WTC11 (cell line): ENCODE measurements around the gene ARHGAP21. TPM values are rescaled to one million over a fixed set of nuclear protein-coding genes. Genes with fewer than 3 reads are reported as not detected.

Experiments
- ATAC-seq: fragments of 200-7000 bp; cut with Tn5 transposase; 2 replicates; pipeline ENCODE4 v1.10.0; 2021; ENCODE audit warnings: mild to moderate bottlenecking, moderate library complexity
- CTCF ChIA-PET: fragments of 300-600 bp; sonication (Branson Sonifier 250); formaldehyde crosslinking; loops from one replicate; lab custom pipeline; 2021; ENCODE audit warnings: antibody characterized with exemption; lab: Charles Lee
- POLR2A ChIA-PET: fragments of 350-600 bp; sonication (Branson Sonifier 250); formaldehyde crosslinking; loops from one replicate; lab custom pipeline; 2021; ENCODE audit warnings: antibody characterized with exemption; lab: Charles Lee
- DNase-seq: peaks from one replicate; pipeline ENCODE4 v3.0.0; 2021; ENCODE audit warnings: low spot score
- H3K27ac Mint-ChIP-seq: 2 replicates; pipeline ENCODE4 v1.8.0; 2021; ENCODE audit warnings: mixed read lengths
- H3K27me3 Mint-ChIP-seq: 2 replicates; pipeline ENCODE4 v1.8.0; 2021; ENCODE audit warnings: low read depth, mild to moderate bottlenecking, moderate library complexity, mixed read lengths
- H3K36me3 Mint-ChIP-seq: 2 replicates; pipeline ENCODE4 v1.8.0; 2021; ENCODE audit warnings: mixed read lengths
- H3K4me1 Mint-ChIP-seq: 2 replicates; pipeline ENCODE4 v1.8.0; 2022; ENCODE audit warnings: mixed read lengths
- H3K4me3 Mint-ChIP-seq: 2 replicates; pipeline ENCODE4 v1.8.0; 2021; ENCODE audit warnings: mild to moderate bottlenecking, moderate library complexity, mixed read lengths
- H3K9me3 Mint-ChIP-seq: 2 replicates; pipeline ENCODE4 v1.8.0; 2021; ENCODE audit warnings: mixed read lengths
- AFF4 ChIP-seq: sonication (generic); formaldehyde crosslinking; IDR thresholded peaks from 2 replicates; pipeline ENCODE4 v1.8.1; 2023; ENCODE audit warnings: mild to moderate bottlenecking, missing genetic modification reagents, borderline replicate concordance
- ATF1 ChIP-seq: sonication (generic); formaldehyde crosslinking; IDR thresholded peaks from 2 replicates; pipeline ENCODE4 v1.8.1; 2023; ENCODE audit warnings: mild to moderate bottlenecking, moderate library complexity, missing genetic modification reagents
- ATF3 ChIP-seq: sonication (generic); formaldehyde crosslinking; conservative IDR thresholded peaks from 2 replicates; pipeline ENCODE4 v1.8.1; 2022; ENCODE audit warnings: mild to moderate bottlenecking, missing genetic modification reagents
- CBFB ChIP-seq: sonication (generic); formaldehyde crosslinking; IDR thresholded peaks from 2 replicates; pipeline ENCODE4 v1.8.1; 2022; ENCODE audit warnings: mild to moderate bottlenecking, low read depth, missing genetic modification reagents
- E2F1 ChIP-seq: sonication (generic); formaldehyde crosslinking; IDR thresholded peaks from 2 replicates; pipeline ENCODE4 v1.8.0; 2022; ENCODE audit warnings: mild to moderate bottlenecking, missing genetic modification reagents
- FOXK1 ChIP-seq: sonication (generic); formaldehyde crosslinking; IDR thresholded peaks from 2 replicates; pipeline ENCODE4 v1.8.0; 2022; ENCODE audit warnings: mild to moderate bottlenecking, moderate library complexity, missing genetic modification reagents
- IRF1 ChIP-seq: sonication (generic); formaldehyde crosslinking; IDR thresholded peaks from 2 replicates; pipeline ENCODE4 v1.8.0; 2023; ENCODE audit warnings: missing genetic modification reagents
- KAT7 ChIP-seq: sonication (generic); formaldehyde crosslinking; IDR thresholded peaks from 2 replicates; pipeline ENCODE4 v1.8.1; 2023; ENCODE audit warnings: missing genetic modification reagents, mild to moderate bottlenecking, borderline replicate concordance
- NFATC4 ChIP-seq: fragments of 250-450 bp; sonication (Bioruptor Pico); IDR thresholded peaks from 2 replicates; pipeline ENCODE4 v1.9.0; 2021; ENCODE audit warnings: mild to moderate bottlenecking
- PREB ChIP-seq: sonication (generic); formaldehyde crosslinking; IDR thresholded peaks from 2 replicates; pipeline ENCODE4 v1.8.1; 2022; ENCODE audit warnings: mild to moderate bottlenecking, missing genetic modification reagents, moderate library complexity, borderline replicate concordance
- TP53 ChIP-seq: sonication (generic); formaldehyde crosslinking; IDR thresholded peaks from 2 replicates; pipeline ENCODE4 v1.8.1; 2023; ENCODE audit warnings: mild to moderate bottlenecking, missing genetic modification reagents
- ZBTB21 ChIP-seq: sonication (generic); formaldehyde crosslinking; IDR thresholded peaks from 2 replicates; pipeline ENCODE4 v1.8.1; 2023; ENCODE audit warnings: mild to moderate bottlenecking, missing genetic modification reagents, borderline replicate concordance
- ZNF138 ChIP-seq: sonication (generic); formaldehyde crosslinking; conservative IDR thresholded peaks from 2 replicates; pipeline ENCODE4 v1.8.1; 2022; ENCODE audit warnings: mild to moderate bottlenecking, moderate library complexity, missing genetic modification reagents
- ZNF317 ChIP-seq: sonication (generic); formaldehyde crosslinking; IDR thresholded peaks from 2 replicates; pipeline ENCODE4 v1.8.1; 2023; ENCODE audit warnings: low read depth, mild to moderate bottlenecking, moderate library complexity, missing genetic modification reagents, borderline replicate concordance
- ZNF423 ChIP-seq: fragments of 250-450 bp; sonication (Bioruptor Pico); IDR thresholded peaks from 2 replicates; pipeline ENCODE4 v2.1.2; 2022; ENCODE audit warnings: mild to moderate bottlenecking, moderate library complexity
- ZNF512 ChIP-seq: sonication (generic); formaldehyde crosslinking; IDR thresholded peaks from 2 replicates; pipeline ENCODE4 v1.8.1; 2022; ENCODE audit warnings: missing genetic modification reagents, borderline replicate concordance
- ZNF671 ChIP-seq: fragments of 250-450 bp; sonication (Bioruptor Pico); IDR thresholded peaks from 2 replicates; pipeline ENCODE4 v1.8.0; 2021; ENCODE audit warnings: mild to moderate bottlenecking
- total RNA-seq: library from RNA; stranded (reverse); gene quantifications from 3 replicates; pipeline ENCODE4 v1.2.3, GENCODE V29; 2021
- TF ChIP-seq, protein P1 (sequence below): fragments of 250-450 bp; sonication (Bioruptor Pico); IDR thresholded peaks from 2 replicates; pipeline ENCODE4 v1.8.0; 2021; ENCODE audit warnings: mild to moderate bottlenecking
- TF ChIP-seq, protein P2 (sequence below): fragments of 250-450 bp; sonication (Bioruptor Pico); conservative IDR thresholded peaks from 2 replicates; pipeline ENCODE4 v1.9.0; 2021; ENCODE audit warnings: mild to moderate bottlenecking
- TF ChIP-seq, protein P3 (sequence below): fragments of 200-600 bp; IDR thresholded peaks from 2 replicates; pipeline ENCODE4 v1.8.0; 2022; ENCODE audit warnings: antibody characterized with exemption
- TF ChIP-seq, protein P4 (sequence below): sonication (generic); formaldehyde crosslinking; IDR thresholded peaks from 2 replicates; pipeline ENCODE4 v1.8.0; 2022; ENCODE audit warnings: mild to moderate bottlenecking, missing genetic modification reagents

The ARHGAP21 gene
- total RNA-seq, 1 experiment from 2014 or later: 33.8 TPM

- ChIA-PET POLR2A (no interaction called here), CTCF (no interaction called here)
- TF ChIP-seq, protein P1, sequence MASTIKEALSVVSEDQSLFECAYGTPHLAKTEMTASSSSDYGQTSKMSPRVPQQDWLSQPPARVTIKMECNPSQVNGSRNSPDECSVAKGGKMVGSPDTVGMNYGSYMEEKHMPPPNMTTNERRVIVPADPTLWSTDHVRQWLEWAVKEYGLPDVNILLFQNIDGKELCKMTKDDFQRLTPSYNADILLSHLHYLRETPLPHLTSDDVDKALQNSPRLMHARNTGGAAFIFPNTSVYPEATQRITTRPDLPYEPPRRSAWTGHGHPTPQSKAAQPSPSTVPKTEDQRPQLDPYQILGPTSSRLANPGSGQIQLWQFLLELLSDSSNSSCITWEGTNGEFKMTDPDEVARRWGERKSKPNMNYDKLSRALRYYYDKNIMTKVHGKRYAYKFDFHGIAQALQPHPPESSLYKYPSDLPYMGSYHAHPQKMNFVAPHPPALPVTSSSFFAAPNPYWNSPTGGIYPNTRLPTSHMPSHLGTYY (CRISPR knock-in tag): no peak
- TF ChIP-seq ATF1 (CRISPR knock-in tag) (no peak), CBFB (CRISPR knock-in tag) (no peak), ZBTB21 (CRISPR knock-in tag) (no peak), KAT7 (CRISPR knock-in tag) (no peak), ZNF138 (CRISPR knock-in tag) (no peak), ZNF512 (CRISPR knock-in tag) (no peak)
- Mint-ChIP-seq H3K27me3 (no peaks in the 10 kb centered on the region; the same call in 1 of the 2 replicates), H3K36me3 (no peaks in the 10 kb centered on the region), H3K27ac (no peak overlapping the region), H3K9me3 (peaks cover 11% of the 10 kb centered on the region), H3K4me3 (no peak overlapping the region), H3K4me1 (0 out of 2 replicates have a peak, but pooled peaks cover 7% of the 10 kb centered on the region)
- DNase-seq: no peak
- ATAC-seq: no peak
Measured at GRCh38 chr10:24756283-24756682, 32.6 kb upstream of the ARHGAP21 start.

- DNase-seq (no peak), ATAC-seq (no peak)
- H3K4me3 Mint-ChIP-seq: no peak overlapping the region
- no peaks in the 10 kb centered on the region for H3K36me3 Mint-ChIP-seq
- no peaks in the 10 kb centered on the region for H3K27me3 Mint-ChIP-seq
- ChIA-PET CTCF (no interaction called here), POLR2A (no interaction called here)
- no peaks in the 10 kb centered on the region for H3K9me3 Mint-ChIP-seq
- no peaks in the 10 kb centered on the region for H3K4me1 Mint-ChIP-seq
- no peak overlapping the region for H3K27ac Mint-ChIP-seq
- TF ChIP-seq FOXK1 (CRISPR knock-in tag) (no peak), ZNF317 (CRISPR knock-in tag) (no peak), NFATC4 (CRISPR knock-in tag) (no peak), E2F1 (no peak), ZNF671 (no peak), PREB (CRISPR knock-in tag) (no peak), ZNF423 (CRISPR knock-in tag) (no peak), TP53 (CRISPR knock-in tag) (no peak), IRF1 (CRISPR knock-in tag) (no peak), AFF4 (CRISPR knock-in tag) (no peak), ATF3 (CRISPR knock-in tag) (no peak)
- TF ChIP-seq, protein P2, sequence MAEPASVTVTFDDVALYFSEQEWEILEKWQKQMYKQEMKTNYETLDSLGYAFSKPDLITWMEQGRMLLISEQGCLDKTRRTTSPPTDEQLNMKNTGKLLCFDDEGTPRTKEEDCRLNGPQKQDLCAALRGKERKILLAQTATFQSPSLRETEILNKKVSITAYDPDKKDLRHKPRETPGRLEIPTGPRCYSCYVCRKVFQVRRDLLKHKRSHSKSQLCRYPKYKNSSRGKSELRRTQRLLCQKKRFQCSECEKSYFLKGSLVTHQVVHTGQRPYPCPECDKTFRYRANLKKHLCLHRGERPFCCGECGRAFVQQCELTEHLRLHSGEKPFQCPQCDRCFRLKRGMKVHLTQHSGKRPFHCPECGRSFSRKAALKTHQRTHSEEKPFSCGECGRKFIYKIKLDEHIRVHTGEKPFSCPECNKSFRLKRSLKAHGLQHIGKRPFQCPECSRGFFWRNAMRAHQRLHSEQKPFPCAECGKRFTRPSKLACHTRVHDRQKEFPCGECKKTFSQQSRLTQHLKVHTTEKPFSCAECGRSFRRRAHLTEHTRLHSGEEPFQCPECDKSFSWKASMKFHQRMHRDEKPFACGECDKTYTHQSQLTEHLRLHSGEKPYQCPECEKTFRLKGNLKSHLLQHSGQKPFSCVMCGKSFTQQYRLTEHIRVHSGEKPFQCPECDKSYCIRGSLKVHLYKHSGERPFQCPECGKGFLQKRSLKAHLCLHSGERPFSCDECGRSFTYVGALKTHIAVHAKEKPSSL (CRISPR knock-in tag): no peak
- TF ChIP-seq, protein P3, sequence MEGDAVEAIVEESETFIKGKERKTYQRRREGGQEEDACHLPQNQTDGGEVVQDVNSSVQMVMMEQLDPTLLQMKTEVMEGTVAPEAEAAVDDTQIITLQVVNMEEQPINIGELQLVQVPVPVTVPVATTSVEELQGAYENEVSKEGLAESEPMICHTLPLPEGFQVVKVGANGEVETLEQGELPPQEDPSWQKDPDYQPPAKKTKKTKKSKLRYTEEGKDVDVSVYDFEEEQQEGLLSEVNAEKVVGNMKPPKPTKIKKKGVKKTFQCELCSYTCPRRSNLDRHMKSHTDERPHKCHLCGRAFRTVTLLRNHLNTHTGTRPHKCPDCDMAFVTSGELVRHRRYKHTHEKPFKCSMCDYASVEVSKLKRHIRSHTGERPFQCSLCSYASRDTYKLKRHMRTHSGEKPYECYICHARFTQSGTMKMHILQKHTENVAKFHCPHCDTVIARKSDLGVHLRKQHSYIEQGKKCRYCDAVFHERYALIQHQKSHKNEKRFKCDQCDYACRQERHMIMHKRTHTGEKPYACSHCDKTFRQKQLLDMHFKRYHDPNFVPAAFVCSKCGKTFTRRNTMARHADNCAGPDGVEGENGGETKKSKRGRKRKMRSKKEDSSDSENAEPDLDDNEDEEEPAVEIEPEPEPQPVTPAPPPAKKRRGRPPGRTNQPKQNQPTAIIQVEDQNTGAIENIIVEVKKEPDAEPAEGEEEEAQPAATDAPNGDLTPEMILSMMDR: no peak
- TF ChIP-seq, protein P4, sequence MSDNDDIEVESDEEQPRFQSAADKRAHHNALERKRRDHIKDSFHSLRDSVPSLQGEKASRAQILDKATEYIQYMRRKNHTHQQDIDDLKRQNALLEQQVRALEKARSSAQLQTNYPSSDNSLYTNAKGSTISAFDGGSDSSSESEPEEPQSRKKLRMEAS: no peak
Measured at GRCh38 chr10:24751716-24752115, 28.0 kb upstream of the ARHGAP21 start.
